HepG2 (cell line): ENCODE data around the gene SEMA4B. TPM values are rescaled to one million over a fixed set of nuclear protein-coding genes. Genes with fewer than 3 reads are reported as not detected.

Source experiments
- AFF4 ChIP-seq: sonication (generic); formaldehyde crosslinking; IDR thresholded peaks from 2 replicates; pipeline ENCODE4 v1.4.0; 2020; ENCODE audit warnings: missing genetic modification reagents
- ATAD3A ChIP-seq: sonication (generic); formaldehyde crosslinking; IDR thresholded peaks from 2 replicates; pipeline ENCODE4 v1.4.0; 2020; ENCODE audit warnings: missing genetic modification reagents
- CREBL2 ChIP-seq: sonication (generic); formaldehyde crosslinking; IDR thresholded peaks from 2 replicates; pipeline ENCODE4 v1.8.1; 2023; ENCODE audit warnings: missing genetic modification reagents, mild to moderate bottlenecking, borderline replicate concordance
- DMTF1 ChIP-seq: sonication (generic); formaldehyde crosslinking; IDR thresholded peaks from 2 replicates; pipeline ENCODE4 v1.4.0; 2020; ENCODE audit warnings: mild to moderate bottlenecking, missing genetic modification reagents
- GABPA ChIP-seq, 2 experiments: IDR thresholded peaks; 2 replicates each; pipeline ENCODE4 v1.6.1; 2011 to 2016; ENCODE audit warnings: low read depth in 2 of 2, low read length in 1 of 2, missing biosample characterization in 1 of 2, missing genetic modification characterization in 1 of 2
- LCORL ChIP-seq, 2 experiments: fragments of 450-650 bp in 1 of 2; sonication (generic) in 1 of 2; formaldehyde crosslinking in 1 of 2; IDR thresholded peaks; 2 replicates each; pipeline versions ENCODE4 v1.5.0 to v1.6.1; 2017 to 2020; ENCODE audit warnings: antibody characterized with exemption in 1 of 2, missing genetic modification reagents in 1 of 2
- NR2F6 ChIP-seq, 2 experiments: IDR thresholded peaks; 2 replicates each; pipeline ENCODE4 v1.6.1; 2016; ENCODE audit warnings: antibody characterized with exemption in 1 of 2, mild to moderate bottlenecking in 1 of 2
- RBAK ChIP-seq: sonication (generic); formaldehyde crosslinking; IDR thresholded peaks from 2 replicates; pipeline ENCODE4 v1.5.1; 2020; ENCODE audit warnings: mild to moderate bottlenecking, missing genetic modification reagents
- SMAD9 ChIP-seq: sonication (generic); formaldehyde crosslinking; IDR thresholded peaks from 2 replicates; pipeline ENCODE4 v1.5.1; 2020; ENCODE audit warnings: mild to moderate bottlenecking, missing genetic modification reagents
- SMARCE1 ChIP-seq: fragments of 450-650 bp; IDR thresholded peaks from 2 replicates; pipeline ENCODE4 v1.6.1; 2017; ENCODE audit warnings: borderline replicate concordance
- TARDBP ChIP-seq: sonication (generic); formaldehyde crosslinking; IDR thresholded peaks from 2 replicates; pipeline ENCODE4 v1.8.0; 2022; ENCODE audit warnings: mild to moderate bottlenecking, missing genetic modification reagents
- THAP8 ChIP-seq: sonication (generic); formaldehyde crosslinking; IDR thresholded peaks from 2 replicates; pipeline ENCODE4 v1.5.1; 2020; ENCODE audit warnings: missing genetic modification reagents, mild to moderate bottlenecking, borderline replicate concordance
- TOE1 ChIP-seq: sonication (generic); formaldehyde crosslinking; IDR thresholded peaks from 2 replicates; pipeline ENCODE4 v1.4.0; 2020; ENCODE audit warnings: mild to moderate bottlenecking, missing genetic modification reagents
- ZFP37 ChIP-seq: sonication (generic); formaldehyde crosslinking; IDR thresholded peaks from 2 replicates; pipeline ENCODE4 v1.4.0; 2020; ENCODE audit warnings: missing genetic modification reagents, borderline replicate concordance
- ZNF136 ChIP-seq: sonication (generic); formaldehyde crosslinking; IDR thresholded peaks from 2 replicates; pipeline ENCODE4 v1.8.1; 2022; ENCODE audit warnings: low read depth, mild to moderate bottlenecking, moderate library complexity, missing genetic modification reagents
- ZNF264 ChIP-seq: sonication (generic); formaldehyde crosslinking; IDR thresholded peaks from 2 replicates; pipeline ENCODE4 v1.4.0; 2020; ENCODE audit warnings: missing genetic modification reagents
- ZNF296 ChIP-seq: sonication (generic); formaldehyde crosslinking; conservative IDR thresholded peaks from 2 replicates; pipeline ENCODE4 v1.5.0; 2020; ENCODE audit warnings: mild to moderate bottlenecking, missing genetic modification reagents
- ZNF33B ChIP-seq: sonication (generic); formaldehyde crosslinking; IDR thresholded peaks from 2 replicates; pipeline ENCODE4 v1.5.1; 2020; ENCODE audit warnings: mild to moderate bottlenecking, missing genetic modification reagents
- ZNF460 ChIP-seq: sonication (generic); formaldehyde crosslinking; IDR thresholded peaks from 2 replicates; pipeline ENCODE4 v1.5.1; 2020; ENCODE audit warnings: missing genetic modification reagents, mild to moderate bottlenecking, borderline replicate concordance
- ZNF749 ChIP-seq: sonication (generic); formaldehyde crosslinking; IDR thresholded peaks from 2 replicates; pipeline ENCODE4 v1.8.0; 2022; ENCODE audit warnings: mild to moderate bottlenecking, missing genetic modification reagents, moderate library complexity, borderline replicate concordance
- ZNF891 ChIP-seq: sonication (generic); formaldehyde crosslinking; IDR thresholded peaks from 2 replicates; pipeline ENCODE4 v1.5.0; 2020; ENCODE audit warnings: mild to moderate bottlenecking, missing genetic modification reagents
- polyA plus RNA-seq, 8 experiments: library from polyadenylated mRNA; depleted of rRNA in 3 of 8; stranded (reverse) in 7 of 8; unstranded in 1 of 8; fragments of >200 nt; fragmentation: Illumina TruSeq in 4 of 8; extraction: Trizol in 4 of 8; gene quantifications; 2 replicates each; pipeline versions ENCODE4 v1.2.1 to v1.2.3, GENCODE V29; 2011 to 2016; ENCODE audit warnings: low read depth in 4 of 8, missing spikeins in 1 of 8, mixed read lengths in 1 of 8; ENCODE audit not compliant: insufficient read depth in 1 of 8
- total RNA-seq, 5 experiments: library from RNA; depleted of rRNA; stranded (reverse); fragments of >200 nt; fragmentation: Illumina TruSeq; extraction: Trizol; gene quantifications; 2 replicates each; pipeline ENCODE4 v1.2.3, GENCODE V29; 2016; ENCODE audit warnings: low read depth in 1 of 5

The SEMA4B gene
- total and polyA plus RNA-seq, 2 of the 13 experiments (the other 11 are each of a cell fraction or from before 2014, with no cell fraction given), result 2.1 to 17.0 TPM

GRCh38 chr15:90265271-90266060 lies 64.3 kb downstream of the SEMA4B start, which contains the start of gene NGRN (continued):
- TF ChIP-seq GABPA (IDR thresholded peaks at IDR 0.05; ENCODE audit: low read depth, low read length) (peak; percentile 91), GABPA (CRISPR knock-in tag; IDR thresholded peaks at IDR 0.05; ENCODE audit: low read depth) (peak; percentile 97), RBAK (CRISPR knock-in tag) (0 out of 2 replicates have a peak, but pooled peaks have one; percentile 13), ZNF460 (CRISPR knock-in tag) (peak; percentile 65; the same call in 1 of the 2 replicates), ATAD3A (no peak), SMARCE1 (no peak), DMTF1 (CRISPR knock-in tag) (0 out of 2 replicates have a peak, but pooled peaks have one; percentile 37), SMAD9 (0 out of 2 replicates have a peak, but pooled peaks have one; percentile 43), ZNF749 (CRISPR knock-in tag) (peak; percentile 87), ZNF264 (CRISPR knock-in tag) (no peak; the same call in 1 of the 2 replicates), THAP8 (peak; percentile 81; the same call in 1 of the 2 replicates), AFF4 (CRISPR knock-in tag) (0 out of 2 replicates have a peak, but pooled peaks have one; percentile 22), CREBL2 (CRISPR knock-in tag) (0 out of 2 replicates have a peak, but pooled peaks have one; percentile 76), TARDBP (CRISPR knock-in tag) (peak; percentile 77), NR2F6 (IDR thresholded peaks at IDR 0.05) (no peak), NR2F6 (CRISPR knock-in tag; IDR thresholded peaks at IDR 0.05) (0 out of 2 replicates have a peak, but pooled peaks have one; percentile 16), TOE1 (CRISPR knock-in tag) (peak; percentile 70; the same call in 1 of the 2 replicates), ZNF296 (CRISPR knock-in tag) (no peak), ZFP37 (CRISPR knock-in tag) (peak; percentile 92; the same call in 1 of the 2 replicates), ZNF136 (CRISPR knock-in tag) (peak; percentile 98), ZNF33B (CRISPR knock-in tag) (peak; percentile 94), ZNF891 (CRISPR knock-in tag) (peak; percentile 82; the same call in 1 of the 2 replicates), LCORL (IDR thresholded peaks at IDR 0.05) (no peak), LCORL (CRISPR knock-in tag; IDR thresholded peaks at IDR 0.05) (peak; percentile 44; the same call in 1 of the 2 replicates)
